SKM-1 (cell line): ENCODE measurements around the gene TRIM46.
"Not testable (repeated sequence)": the region's sequence is repeated elsewhere in the genome, so short reads cannot be mapped to it uniquely, and the experiment has no call there.

Experiments
- DNase-seq: peaks from one replicate; lab custom pipeline; 2025; ENCODE audit not compliant: unreplicated experiment; lab: John Stamatoyannopoulos, UW

The TRIM46 gene

GRCh38 chr1:155137154-155137949, 36.3 kb upstream of the TRIM46 start:
- no peak for DNase-seq

- DNase-seq = peak; percentile 74
Measured at GRCh38 chr1:155139895-155140629, 33.6 kb upstream of the TRIM46 start, which contains the start of gene DPM3. DPM3 (minus strand) TSS chr1:155140531; CDS start chr1:155140240, 291 bp downstream.

GRCh38 chr1:155140630-155140953, 33.1 kb upstream of the TRIM46 start:
- DNase-seq = no peak

- no peak for DNase-seq
Measured at GRCh38 chr1:155141749-155142148, 31.9 kb upstream of the TRIM46 start.

GRCh38 chr1:155145491-155145890, 28.2 kb upstream of the TRIM46 start:
- no peak for DNase-seq

- not testable (repeated sequence) for DNase-seq
Measured at GRCh38 chr1:155155996-155156643, 17.5 kb upstream of the TRIM46 start.

GRCh38 chr1:155158991-155159390, 14.7 kb upstream of the TRIM46 start:
- DNase-seq = no peak

- DNase-seq = no peak
Measured at GRCh38 chr1:155160128-155160527, 13.5 kb upstream of the TRIM46 start.

- not testable (repeated sequence) for DNase-seq
Measured at GRCh38 chr1:155162631-155163030, 11.0 kb upstream of the TRIM46 start.

- not testable (repeated sequence) for DNase-seq
Measured at GRCh38 chr1:155163785-155164184, 9.9 kb upstream of the TRIM46 start.

- DNase-seq = not testable (repeated sequence)
Measured at GRCh38 chr1:155164625-155165024, 9.0 kb upstream of the TRIM46 start.

- DNase-seq = no peak
Measured at GRCh38 chr1:155166051-155166470, 7.6 kb upstream of the TRIM46 start.

GRCh38 chr1:155166471-155167165, 7.0 kb upstream of the TRIM46 start:
- no peak for DNase-seq

- DNase-seq = peak; percentile 92
Measured at GRCh38 chr1:155167166-155168104, 6.2 kb upstream of the TRIM46 start.

- not testable (repeated sequence) for DNase-seq
Measured at GRCh38 chr1:155168105-155168445, 5.6 kb upstream of the TRIM46 start.

- DNase-seq = no peak
Measured at GRCh38 chr1:155168456-155169210, 5.0 kb upstream of the TRIM46 start.

GRCh38 chr1:155169541-155169940, 4.1 kb upstream of the TRIM46 start:
- DNase-seq = no peak

GRCh38 chr1:155170101-155170785, 3.4 kb upstream of the TRIM46 start:
- no peak for DNase-seq

GRCh38 chr1:155170806-155171205, 2.8 kb upstream of the TRIM46 start:
- DNase-seq = no peak
